ENCODE results near the gene ZBED5. TPM values are rescaled to one million over a fixed set of nuclear protein-coding genes. Genes with fewer than 3 reads are reported as not detected.

The ZBED5 gene
- total and polyA plus RNA-seq, 9 of the 15 experiments (the other 6 are each of a cell fraction or from before 2014, with no cell fraction given), result 12.4 to 70.7 (median 26.8) TPM

GRCh38 chr11:10866893-10867331, 9.1 kb upstream of the ZBED5 start (continued):
- no peak for TF ChIP-seq ZNF592 (IDR thresholded peaks at IDR 0.05)
- no peak for TF ChIP-seq ZNF12 (CRISPR knock-in tag; IDR thresholded peaks at IDR 0.05)
- TF ChIP-seq FIP1L1 (IDR thresholded peaks at IDR 0.05; ENCODE audit: low read depth, low read length, poor library complexity, severe bottlenecking), result no peak
- no peak for TF ChIP-seq TCF7 (IDR thresholded peaks at IDR 0.05; ENCODE audit: borderline replicate concordance)
- no peak for TF ChIP-seq ZEB2 (IDR thresholded peaks at IDR 0.05)
- no peak for TF ChIP-seq POLR3A (IDR thresholded peaks at IDR 0.05; ENCODE audit: borderline replicate concordance, extremely low read depth, insufficient read depth, insufficient read length)
- TF ChIP-seq MYNN (IDR thresholded peaks at IDR 0.05), result no peak
- TF ChIP-seq MYNN (CRISPR knock-in tag; IDR thresholded peaks at IDR 0.05), result no peak
- no peak for TF ChIP-seq HEY1 (CRISPR knock-in tag; IDR thresholded peaks at IDR 0.05; ENCODE audit: borderline replicate concordance)
- TF ChIP-seq NONO (IDR thresholded peaks at IDR 0.05; ENCODE audit: low read depth in 2 of 2, low read length in 1 of 2), result no peak
- TF ChIP-seq, protein P1, sequence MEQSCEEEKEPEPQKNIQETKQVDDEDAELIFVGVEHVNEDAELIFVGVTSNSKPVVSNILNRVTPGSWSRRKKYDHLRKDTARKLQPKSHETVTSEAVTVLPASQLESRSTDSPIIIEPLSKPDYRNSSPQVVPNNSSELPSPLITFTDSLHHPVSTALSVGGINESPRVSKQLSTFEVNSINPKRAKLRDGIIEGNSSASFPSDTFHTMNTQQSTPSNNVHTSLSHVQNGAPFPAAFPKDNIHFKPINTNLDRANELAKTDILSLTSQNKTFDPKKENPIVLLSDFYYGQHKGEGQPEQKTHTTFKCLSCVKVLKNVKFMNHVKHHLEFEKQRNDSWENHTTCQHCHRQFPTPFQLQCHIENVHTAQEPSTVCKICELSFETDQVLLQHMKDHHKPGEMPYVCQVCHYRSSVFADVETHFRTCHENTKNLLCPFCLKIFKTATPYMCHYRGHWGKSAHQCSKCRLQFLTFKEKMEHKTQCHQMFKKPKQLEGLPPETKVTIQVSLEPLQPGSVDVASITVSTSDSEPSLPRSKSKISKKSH (CRISPR knock-in tag; IDR thresholded peaks at IDR 0.05), result no peak
- no peak for TF ChIP-seq NR2C2 (CRISPR knock-in tag; IDR thresholded peaks at IDR 0.05)
- no peak for TF ChIP-seq NR2C2 (tag; IDR thresholded peaks at IDR 0.05)
- TF ChIP-seq C11orf30 (IDR thresholded peaks at IDR 0.05; ENCODE audit: low read depth), result peak; percentile 92
- TF ChIP-seq MAFK (IDR thresholded peaks at IDR 0.05; ENCODE audit: low read length), result peak; percentile 13; the same call in 1 of the 2 replicates
- TF ChIP-seq PYGO2 (tag; IDR thresholded peaks at IDR 0.05), result no peak
- TF ChIP-seq NCOR1 (IDR thresholded peaks at IDR 0.05), result peak; percentile 39; the same call in 1 of the 2 replicates
- TF ChIP-seq MAFF (IDR thresholded peaks at IDR 0.05; ENCODE audit: low read length), result 0 out of 2 replicates have a peak, but pooled peaks have one; percentile 3
- TF ChIP-seq CBFA2T2 (conservative IDR thresholded peaks at IDR 0.05), result peak; percentile 46; the same call in 1 of the 2 replicates
- no peak for TF ChIP-seq ZNF717 (CRISPR knock-in tag; IDR thresholded peaks at IDR 0.05)
- TF ChIP-seq POLR2H (tag; IDR thresholded peaks at IDR 0.05; ENCODE audit: low read depth), result no peak
- TF ChIP-seq RCOR1 (IDR thresholded peaks at IDR 0.05; ENCODE audit: borderline replicate concordance in 1 of 2, low read depth in 2 of 2, low read length in 2 of 2), result peak in 1 of 2 experiments; percentile 55; a peak in 1 of 4 replicates
- TF ChIP-seq KLF6 (CRISPR knock-in tag; IDR thresholded peaks at IDR 0.05; ENCODE audit: borderline replicate concordance), result no peak
- TF ChIP-seq HCFC1 (IDR thresholded peaks at IDR 0.05; ENCODE audit: low read depth, low read length), result no peak
- no peak; the same call in 1 of the 2 replicates for TF ChIP-seq NFE2 (IDR thresholded peaks at IDR 0.05; ENCODE audit: low read depth)
- TF ChIP-seq ZFP30 (CRISPR knock-in tag; IDR thresholded peaks at IDR 0.05; ENCODE audit: borderline replicate concordance), result no peak
